Loucy (cell line): ENCODE data around the gene CLEC9A.

Experiments
- CTCF ChIP-seq: fragments of 200-600 bp; sonication (generic); conservative IDR thresholded peaks from 2 replicates; pipeline ENCODE4 v1.5.1; 2014; ENCODE audit warnings: mild to moderate bottlenecking, antibody characterized with exemption, low read length
- EZH2phosphoT487 ChIP-seq: fragments of 200-600 bp; IDR thresholded peaks from 2 replicates; pipeline ENCODE4 v1.6.1; 2018; ENCODE audit warnings: antibody characterized with exemption, mild to moderate bottlenecking, moderate library complexity, borderline replicate concordance

GRCh38 chr12:10110256-10110844 is 79.9 kb downstream of the CLEC9A start:
- TF ChIP-seq CTCF (no peak), EZH2phosphoT487 (no peak)
